HCT116 (cell line): ENCODE results near the gene SCAF1. TPM values are rescaled to one million over a fixed set of nuclear protein-coding genes. Genes with fewer than 3 reads are reported as not detected.

ENCODE experiments used
- ATAC-seq: fragments of 200-7000 bp; cut with Tn5 transposase; 2 replicates; pipeline ENCODE4 v1.9.1; 2020; ENCODE audit warnings: mild to moderate bottlenecking, moderate library complexity
- BruUV-seq: library from RNA; stranded (reverse); fragments of 400-500 nt; replicated peaks from 2 replicates; lab custom pipeline; 2021; lab: Mats Ljungman, UMichigan
- CTCF ChIA-PET: fragments of 300-600 bp; sonication (Branson Sonifier 250); formaldehyde crosslinking; loops from one replicate; lab custom pipeline; 2021; ENCODE audit warnings: antibody characterized with exemption; lab: Charles Lee
- POLR2A ChIA-PET: fragments of 300-600, 350-600 bp; sonication (Branson Sonifier 250); formaldehyde crosslinking; loops from one replicate; lab custom pipeline; 2021; ENCODE audit warnings: antibody characterized with exemption; lab: Charles Lee
- RAD21 ChIA-PET, 2 experiments: fragments of 300-600 bp; sonication (Branson Sonifier 250); formaldehyde crosslinking; loops; one replicate each; lab custom pipeline; 2023; ENCODE audit warnings: low total read pairs in 2 of 2; ENCODE audit not compliant: uncharacterized antibody in 2 of 2, unreplicated experiment in 2 of 2, low non-redundant PET in 1 of 2; lab: Charles Lee
- DNase-seq: peaks from one replicate; pipeline ENCODE4 v3.0.0-alpha.2; 2010; ENCODE audit warnings: low read depth, low spot score
- H2AFZ ChIP-seq: fragments of 200-600 bp; shearing (Covaris generic), sonication (generic); 2 replicates; pipeline ENCODE4 v1.6.1; 2017; ENCODE audit warnings: low read depth, mixed run types, mixed read lengths, antibody characterized with exemption, low read length; ENCODE audit not compliant: poor library complexity, severe bottlenecking
- H3K27ac ChIP-seq: 2 replicates; pipeline ENCODE4 v1.5.1; 2012; ENCODE audit warnings: low read depth, low read length
- H3K27me3 ChIP-seq: fragments of 200-600 bp; sonication (generic); 2 replicates; pipeline ENCODE4 v1.6.1; 2016; ENCODE audit warnings: mixed run types, low read length, mixed read lengths; ENCODE audit not compliant: insufficient read depth
- H3K36me3 ChIP-seq, 2 experiments: fragments of 200-500 bp in 1 of 2; fragments of 200-600 bp in 1 of 2; sonication (Bioruptor generic) in 1 of 2; sonication (generic) in 1 of 2; 2 replicates each; pipeline versions ENCODE4 v1.5.1 to v1.6.1; 2014 to 2016; ENCODE audit warnings: low read length in 2 of 2, inconsistent platforms in 1 of 2, mixed read lengths in 1 of 2, mixed run types in 1 of 2; ENCODE audit not compliant: insufficient read depth in 2 of 2, control insufficient read depth in 1 of 2
- H3K4me1 ChIP-seq, 2 experiments: fragments of 200-600 bp in 1 of 2; sonication (generic) in 1 of 2; 2 replicates each; pipeline versions ENCODE4 v1.5.1 to v1.6.1; 2012 to 2017; ENCODE audit warnings: low read length in 2 of 2, inconsistent platforms in 1 of 2, mild to moderate bottlenecking in 1 of 2, mixed read lengths in 1 of 2, mixed run types in 1 of 2, moderate library complexity in 1 of 2; ENCODE audit not compliant: insufficient read depth in 2 of 2, control insufficient read depth in 1 of 2
- H3K4me2 ChIP-seq: fragments of 200-600 bp; sonication (generic); 2 replicates; pipeline ENCODE4 v1.6.1; 2017; ENCODE audit warnings: mixed run types, low read length, mixed read lengths
- H3K4me3 ChIP-seq, 2 experiments: fragments of 200-600 bp in 1 of 2; sonication (generic) in 1 of 2; replicated peaks in 1 of 2; 2 replicates each; pipeline ENCODE4 v1.5.1; 2011 to 2016; ENCODE audit warnings: low read length in 2 of 2, control low read depth in 1 of 2, low read depth in 1 of 2, mild to moderate bottlenecking in 1 of 2, mixed read lengths in 1 of 2, mixed run types in 1 of 2
- H3K79me2 ChIP-seq: fragments of 200-600 bp; sonication (generic); 2 replicates; pipeline ENCODE4 v1.6.1; 2017; ENCODE audit warnings: mild to moderate bottlenecking, mixed run types, low read length, moderate library complexity, mixed read lengths; ENCODE audit not compliant: insufficient read depth
- H3K9ac ChIP-seq: fragments of 200-600 bp; sonication (generic); 2 replicates; pipeline ENCODE4 v1.6.1; 2016; ENCODE audit warnings: low read length, mixed read lengths
- H3K9me2 ChIP-seq: fragments of 200-600 bp; sonication (generic), shearing (Covaris generic); 2 replicates; pipeline ENCODE4 v1.6.1; 2017; ENCODE audit warnings: mixed run types, mild to moderate bottlenecking, moderate library complexity; ENCODE audit not compliant: insufficient read depth
- H3K9me3 ChIP-seq, 2 experiments: fragments of 200-500 bp in 1 of 2; fragments of 200-600 bp in 1 of 2; sonication (Bioruptor generic) in 1 of 2; sonication (generic) in 1 of 2; 2 replicates each; pipeline ENCODE4 v1.6.1; 2014 to 2017; ENCODE audit warnings: low read length in 2 of 2, mixed read lengths in 2 of 2, inconsistent platforms in 1 of 2, low read depth in 1 of 2, mild to moderate bottlenecking in 1 of 2, mixed run types in 1 of 2, moderate library complexity in 1 of 2; ENCODE audit not compliant: control insufficient read depth in 1 of 2, insufficient read depth in 1 of 2
- H4K20me1 ChIP-seq: fragments of 200-600 bp; sonication (generic), shearing (Covaris generic); 2 replicates; pipeline ENCODE4 v1.6.1; 2017; ENCODE audit warnings: mixed run types, mild to moderate bottlenecking, moderate library complexity; ENCODE audit not compliant: insufficient read depth
- CBX3 ChIP-seq: IDR thresholded peaks from 2 replicates; pipeline ENCODE4 v1.6.1; 2012; ENCODE audit warnings: low read depth
- CEBPB ChIP-seq: IDR thresholded peaks from 2 replicates; pipeline ENCODE4 v1.6.1; 2012; ENCODE audit warnings: low read depth
- EGR1 ChIP-seq: IDR thresholded peaks from 2 replicates; pipeline ENCODE4 v1.6.1; 2012; ENCODE audit warnings: low read depth
- ELF1 ChIP-seq: IDR thresholded peaks from 2 replicates; pipeline ENCODE4 v1.6.1; 2012; ENCODE audit warnings: low read depth, borderline replicate concordance
- EZH2phosphoT487 ChIP-seq: fragments of 200-600 bp; IDR thresholded peaks from 2 replicates; pipeline ENCODE4 v1.6.1; 2018; ENCODE audit warnings: antibody characterized with exemption, borderline replicate concordance
- JUND ChIP-seq: IDR thresholded peaks from 2 replicates; pipeline ENCODE4 v1.6.1; 2012
- POLR2A ChIP-seq: IDR thresholded peaks from 2 replicates; pipeline ENCODE4 v1.7.0; 2011; ENCODE audit warnings: borderline replicate concordance; ENCODE audit not compliant: insufficient read depth, insufficient read length; ENCODE audit errors: extremely low read depth
- POLR2AphosphoS5 ChIP-seq: IDR thresholded peaks from 2 replicates; pipeline ENCODE4 v1.6.1; 2011; ENCODE audit warnings: mild to moderate bottlenecking, low read depth, low read length, moderate library complexity
- RAD21 ChIP-seq: IDR thresholded peaks from 2 replicates; pipeline ENCODE4 v1.6.1; 2012; ENCODE audit warnings: low read depth, mild to moderate bottlenecking
- SIN3A ChIP-seq: IDR thresholded peaks from 2 replicates; pipeline ENCODE4 v1.6.1; 2012; ENCODE audit warnings: low read depth
- SP1 ChIP-seq: IDR thresholded peaks from 2 replicates; pipeline ENCODE4 v1.6.1; 2012; ENCODE audit warnings: low read depth
- SRF ChIP-seq: IDR thresholded peaks from 2 replicates; pipeline ENCODE4 v1.6.1; 2012; ENCODE audit warnings: low read depth
- YY1 ChIP-seq: IDR thresholded peaks from 2 replicates; pipeline ENCODE4 v1.6.1; 2011; ENCODE audit warnings: low read length, low read depth, moderate library complexity, mild to moderate bottlenecking; ENCODE audit not compliant: insufficient replicate concordance; ENCODE audit errors: extremely low read depth
- ZFX ChIP-seq: fragments of 450-650 bp; IDR thresholded peaks from 2 replicates; pipeline ENCODE4 v1.6.1; 2017
- ZNF274 ChIP-seq: fragments of 200-500 bp; sonication (Bioruptor generic); IDR thresholded peaks from 2 replicates; pipeline ENCODE4 v1.6.1; 2014; ENCODE audit warnings: mild to moderate bottlenecking, low read depth, low read length, inconsistent platforms
- intact Hi-C: fragments of 100-400 bp; cut with micrococcal nuclease; formaldehyde crosslinking; loops from 2 replicates; pipeline ENCODE4 v1.10.0; 2022
- total RNA-seq: library from RNA; stranded (reverse); gene quantifications from one replicate; pipeline ENCODE4 v1.2.1, GENCODE V29; 2021; ENCODE audit not compliant: unreplicated experiment
- TF ChIP-seq, protein P1 (sequence below): IDR thresholded peaks from 2 replicates; pipeline ENCODE4 v1.6.1; 2012; ENCODE audit warnings: low read depth
- TF ChIP-seq, protein P2 (sequence below): IDR thresholded peaks from 2 replicates; pipeline ENCODE4 v1.6.1; 2011; ENCODE audit warnings: mild to moderate bottlenecking, low read length, moderate library complexity; ENCODE audit not compliant: insufficient replicate concordance; ENCODE audit errors: extremely low read depth
- TF ChIP-seq, protein P3 (sequence below), 3 experiments: fragments of 200-600 bp in 1 of 3; sonication (generic) in 1 of 3; IDR thresholded peaks in 2 of 3; conservative IDR thresholded peaks in 1 of 3; 2 replicates each; pipeline ENCODE4 v1.5.1; 2012 to 2017; ENCODE audit warnings: low read depth in 2 of 3, low read length in 2 of 3, antibody characterized with exemption in 1 of 3, borderline replicate concordance in 1 of 3, control low read depth in 1 of 3, mild to moderate bottlenecking in 1 of 3, mixed read lengths in 1 of 3, mixed run types in 1 of 3, moderate library complexity in 1 of 3; ENCODE audit not compliant: insufficient read depth in 1 of 3
- TF ChIP-seq, protein P4 (sequence below): IDR thresholded peaks from 2 replicates; pipeline ENCODE4 v1.6.1; 2012

Gene SCAF1
- total RNA-seq, 1 experiment from 2014 or later: 96.8 TPM

DNA sequence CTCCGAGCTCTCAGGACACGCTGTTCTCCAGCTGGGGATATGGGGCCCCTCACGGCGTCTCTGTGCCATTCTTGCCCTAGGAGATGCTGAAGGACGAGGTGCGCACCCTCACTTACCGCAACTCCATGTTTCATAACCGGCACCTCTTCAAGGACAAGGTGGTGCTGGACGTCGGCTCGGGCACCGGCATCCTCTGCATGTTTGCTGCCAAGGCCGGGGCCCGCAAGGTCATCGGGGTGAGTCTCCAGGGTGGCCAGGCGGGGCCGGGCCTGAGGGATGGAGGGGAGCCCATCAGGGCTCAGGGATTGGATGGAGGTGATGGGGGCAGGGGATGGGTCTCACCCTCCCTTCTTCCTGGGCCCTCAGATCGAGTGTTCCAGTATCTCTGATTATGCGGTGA is 39.8 kb downstream of the SCAF1 start:
- DNase-seq (no peak), ATAC-seq (no peak)
- H3K27me3 ChIP-seq: no peaks in the 10 kb centered on the region
- H4K20me1 ChIP-seq: peaks cover 38% of the 10 kb centered on the region; the same call in 1 of the 2 replicates
- ChIA-PET CTCF (interaction anchor here (1.5 kb wide), 1 partner anchor 101 kb away, joined by 3 read pairs; the partner anchor contains the start of gene PRRG2), RAD21 (no interaction called here), POLR2A (no interaction called here)
- H2AFZ ChIP-seq: no peak overlapping the region
- no peaks in the 10 kb centered on the region for H3K9me2 ChIP-seq
- no peak overlapping the region for H3K4me3 ChIP-seq
- TF ChIP-seq, protein P1, sequence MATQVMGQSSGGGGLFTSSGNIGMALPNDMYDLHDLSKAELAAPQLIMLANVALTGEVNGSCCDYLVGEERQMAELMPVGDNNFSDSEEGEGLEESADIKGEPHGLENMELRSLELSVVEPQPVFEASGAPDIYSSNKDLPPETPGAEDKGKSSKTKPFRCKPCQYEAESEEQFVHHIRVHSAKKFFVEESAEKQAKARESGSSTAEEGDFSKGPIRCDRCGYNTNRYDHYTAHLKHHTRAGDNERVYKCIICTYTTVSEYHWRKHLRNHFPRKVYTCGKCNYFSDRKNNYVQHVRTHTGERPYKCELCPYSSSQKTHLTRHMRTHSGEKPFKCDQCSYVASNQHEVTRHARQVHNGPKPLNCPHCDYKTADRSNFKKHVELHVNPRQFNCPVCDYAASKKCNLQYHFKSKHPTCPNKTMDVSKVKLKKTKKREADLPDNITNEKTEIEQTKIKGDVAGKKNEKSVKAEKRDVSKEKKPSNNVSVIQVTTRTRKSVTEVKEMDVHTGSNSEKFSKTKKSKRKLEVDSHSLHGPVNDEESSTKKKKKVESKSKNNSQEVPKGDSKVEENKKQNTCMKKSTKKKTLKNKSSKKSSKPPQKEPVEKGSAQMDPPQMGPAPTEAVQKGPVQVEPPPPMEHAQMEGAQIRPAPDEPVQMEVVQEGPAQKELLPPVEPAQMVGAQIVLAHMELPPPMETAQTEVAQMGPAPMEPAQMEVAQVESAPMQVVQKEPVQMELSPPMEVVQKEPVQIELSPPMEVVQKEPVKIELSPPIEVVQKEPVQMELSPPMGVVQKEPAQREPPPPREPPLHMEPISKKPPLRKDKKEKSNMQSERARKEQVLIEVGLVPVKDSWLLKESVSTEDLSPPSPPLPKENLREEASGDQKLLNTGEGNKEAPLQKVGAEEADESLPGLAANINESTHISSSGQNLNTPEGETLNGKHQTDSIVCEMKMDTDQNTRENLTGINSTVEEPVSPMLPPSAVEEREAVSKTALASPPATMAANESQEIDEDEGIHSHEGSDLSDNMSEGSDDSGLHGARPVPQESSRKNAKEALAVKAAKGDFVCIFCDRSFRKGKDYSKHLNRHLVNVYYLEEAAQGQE: no peak
- TF ChIP-seq RAD21 (no peak), POLR2AphosphoS5 (no peak), ZFX (no peak), ZNF274 (no peak), EGR1 (no peak), JUND (no peak), CBX3 (no peak), SIN3A (no peak), EZH2phosphoT487 (no peak), SP1 (no peak), ELF1 (no peak), YY1 (no peak), CEBPB (no peak), POLR2A (no peak), SRF (no peak)
- TF ChIP-seq, protein P2, sequence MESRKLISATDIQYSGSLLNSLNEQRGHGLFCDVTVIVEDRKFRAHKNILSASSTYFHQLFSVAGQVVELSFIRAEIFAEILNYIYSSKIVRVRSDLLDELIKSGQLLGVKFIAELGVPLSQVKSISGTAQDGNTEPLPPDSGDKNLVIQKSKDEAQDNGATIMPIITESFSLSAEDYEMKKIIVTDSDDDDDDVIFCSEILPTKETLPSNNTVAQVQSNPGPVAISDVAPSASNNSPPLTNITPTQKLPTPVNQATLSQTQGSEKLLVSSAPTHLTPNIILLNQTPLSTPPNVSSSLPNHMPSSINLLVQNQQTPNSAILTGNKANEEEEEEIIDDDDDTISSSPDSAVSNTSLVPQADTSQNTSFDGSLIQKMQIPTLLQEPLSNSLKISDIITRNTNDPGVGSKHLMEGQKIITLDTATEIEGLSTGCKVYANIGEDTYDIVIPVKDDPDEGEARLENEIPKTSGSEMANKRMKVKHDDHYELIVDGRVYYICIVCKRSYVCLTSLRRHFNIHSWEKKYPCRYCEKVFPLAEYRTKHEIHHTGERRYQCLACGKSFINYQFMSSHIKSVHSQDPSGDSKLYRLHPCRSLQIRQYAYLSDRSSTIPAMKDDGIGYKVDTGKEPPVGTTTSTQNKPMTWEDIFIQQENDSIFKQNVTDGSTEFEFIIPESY: no peak
- TF ChIP-seq, protein P3, sequence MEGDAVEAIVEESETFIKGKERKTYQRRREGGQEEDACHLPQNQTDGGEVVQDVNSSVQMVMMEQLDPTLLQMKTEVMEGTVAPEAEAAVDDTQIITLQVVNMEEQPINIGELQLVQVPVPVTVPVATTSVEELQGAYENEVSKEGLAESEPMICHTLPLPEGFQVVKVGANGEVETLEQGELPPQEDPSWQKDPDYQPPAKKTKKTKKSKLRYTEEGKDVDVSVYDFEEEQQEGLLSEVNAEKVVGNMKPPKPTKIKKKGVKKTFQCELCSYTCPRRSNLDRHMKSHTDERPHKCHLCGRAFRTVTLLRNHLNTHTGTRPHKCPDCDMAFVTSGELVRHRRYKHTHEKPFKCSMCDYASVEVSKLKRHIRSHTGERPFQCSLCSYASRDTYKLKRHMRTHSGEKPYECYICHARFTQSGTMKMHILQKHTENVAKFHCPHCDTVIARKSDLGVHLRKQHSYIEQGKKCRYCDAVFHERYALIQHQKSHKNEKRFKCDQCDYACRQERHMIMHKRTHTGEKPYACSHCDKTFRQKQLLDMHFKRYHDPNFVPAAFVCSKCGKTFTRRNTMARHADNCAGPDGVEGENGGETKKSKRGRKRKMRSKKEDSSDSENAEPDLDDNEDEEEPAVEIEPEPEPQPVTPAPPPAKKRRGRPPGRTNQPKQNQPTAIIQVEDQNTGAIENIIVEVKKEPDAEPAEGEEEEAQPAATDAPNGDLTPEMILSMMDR (IDR thresholded peaks at IDR 0.05 in 2 of 3, conservative IDR thresholded peaks at IDR 0.05 in 1 of 3; ENCODE audit: borderline replicate concordance in 1 of 3, insufficient read depth in 1 of 3, low read depth in 2 of 3, low read length in 2 of 3): no peak
- TF ChIP-seq, protein P4, sequence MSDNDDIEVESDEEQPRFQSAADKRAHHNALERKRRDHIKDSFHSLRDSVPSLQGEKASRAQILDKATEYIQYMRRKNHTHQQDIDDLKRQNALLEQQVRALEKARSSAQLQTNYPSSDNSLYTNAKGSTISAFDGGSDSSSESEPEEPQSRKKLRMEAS: no peak
- H3K79me2 ChIP-seq: peaks cover 88% of the 10 kb centered on the region
- H3K9me3 ChIP-seq: no peaks in the 10 kb centered on the region
- BruUV-seq: no TSS peak
- no peak overlapping the region for H3K27ac ChIP-seq
- peaks cover 36 to 50% of the 10 kb centered on the region in 2 experiments for H3K36me3 ChIP-seq
- peaks cover 21 to 29% of the 10 kb centered on the region in 2 experiments for H3K4me1 ChIP-seq
- no peak overlapping the region for H3K9ac ChIP-seq
- intact Hi-C loops: no loop called here
- H3K4me2 ChIP-seq: no peak overlapping the region
